Right hindlimb (tissue), 1 donor: ENCODE results near the gene ZCWPW1.
"Not testable (repeated sequence)": the region's sequence is repeated elsewhere in the genome, so short reads cannot be mapped to it uniquely, and the experiment has no call there.

Experiments
- DNase-seq: peaks from one replicate; pipeline ENCODE4 v3.0.0-alpha.2; 2018

Gene ZCWPW1

DNA sequence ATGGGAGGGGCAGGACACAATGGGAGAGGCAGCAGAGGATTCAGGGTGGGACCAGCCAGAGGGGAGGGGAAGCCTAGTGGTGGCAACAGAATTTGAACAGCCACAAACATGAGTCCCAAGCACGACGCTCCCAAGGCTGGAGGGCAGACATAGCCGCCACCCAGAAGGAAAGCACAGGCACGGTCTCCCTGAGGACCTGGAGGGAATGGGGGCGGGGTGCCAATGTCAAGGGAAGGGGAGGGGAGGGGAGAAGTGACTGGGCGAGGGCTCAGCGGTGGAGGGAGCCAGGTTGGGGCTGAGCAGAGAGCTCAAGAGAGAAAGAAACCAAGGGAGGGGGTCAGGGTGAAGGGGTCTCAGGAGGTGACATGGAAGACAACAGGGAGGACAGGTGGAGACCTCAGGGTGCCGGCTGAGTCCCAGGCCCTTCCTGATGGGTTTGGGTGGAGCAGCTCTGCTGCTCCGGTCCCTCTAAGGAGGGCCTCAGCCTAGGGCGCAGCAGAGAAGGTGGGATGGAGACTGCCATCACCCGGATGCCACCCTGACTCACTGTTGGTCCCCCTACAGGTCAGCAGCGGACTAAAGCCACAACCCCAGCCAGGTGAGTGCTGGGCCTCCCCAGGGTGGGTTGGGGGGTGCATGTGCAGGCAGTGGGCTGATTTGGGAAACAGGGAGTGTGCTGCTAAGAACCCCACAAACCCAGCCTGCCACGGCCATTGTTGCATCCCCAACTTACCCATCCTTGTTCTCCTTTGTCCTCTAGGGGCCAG lies 31.0 kb downstream of the ZCWPW1 start:
- DNase-seq = no peak

DNA sequence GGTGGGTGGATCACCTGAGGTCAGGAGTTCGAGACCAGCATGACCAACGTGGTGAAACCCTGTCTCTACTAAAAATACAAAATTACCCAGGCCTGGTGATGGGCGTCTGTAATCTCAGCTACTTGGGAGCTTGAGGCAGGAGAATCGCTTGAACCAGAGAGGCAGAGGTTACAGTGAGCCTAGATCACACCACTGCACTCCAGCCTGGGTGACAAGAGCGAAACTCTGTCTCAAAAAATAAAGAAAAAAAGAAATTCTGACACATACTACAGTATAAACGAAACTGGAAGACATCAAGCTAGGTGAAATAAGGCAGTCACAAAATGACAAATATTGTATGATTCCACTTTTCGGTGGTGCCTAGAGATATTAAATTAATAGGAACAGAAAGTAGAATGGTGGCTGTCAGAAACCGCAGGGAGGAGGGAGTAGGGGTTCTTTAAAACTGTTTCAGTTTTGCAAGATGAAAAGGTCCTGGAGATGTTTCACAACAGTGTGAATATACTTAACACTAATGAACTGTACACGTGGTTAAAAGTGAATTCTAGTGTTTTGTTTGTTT lies 32.0 kb downstream of the ZCWPW1 start:
- DNase-seq = no peak

DNA sequence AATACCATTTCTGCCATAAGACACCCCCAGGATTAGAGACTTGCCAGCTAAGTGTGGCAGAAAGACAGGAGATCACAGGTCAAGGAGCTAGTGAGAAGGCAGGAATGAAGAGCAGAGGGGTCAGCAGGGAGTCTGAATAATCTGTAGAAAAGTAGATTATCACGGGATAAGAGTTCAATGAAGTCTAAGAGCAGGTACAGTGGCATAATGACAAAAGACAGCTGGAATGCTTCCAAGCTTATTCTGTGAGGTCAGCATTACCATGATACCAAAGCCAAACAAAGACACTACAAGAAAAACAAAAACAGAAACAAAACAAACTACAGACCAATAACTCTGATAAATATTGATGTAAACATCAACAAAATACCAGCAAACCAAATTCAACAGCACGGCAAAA lies 34.4 kb downstream of the ZCWPW1 start:
- no peak for DNase-seq

DNA sequence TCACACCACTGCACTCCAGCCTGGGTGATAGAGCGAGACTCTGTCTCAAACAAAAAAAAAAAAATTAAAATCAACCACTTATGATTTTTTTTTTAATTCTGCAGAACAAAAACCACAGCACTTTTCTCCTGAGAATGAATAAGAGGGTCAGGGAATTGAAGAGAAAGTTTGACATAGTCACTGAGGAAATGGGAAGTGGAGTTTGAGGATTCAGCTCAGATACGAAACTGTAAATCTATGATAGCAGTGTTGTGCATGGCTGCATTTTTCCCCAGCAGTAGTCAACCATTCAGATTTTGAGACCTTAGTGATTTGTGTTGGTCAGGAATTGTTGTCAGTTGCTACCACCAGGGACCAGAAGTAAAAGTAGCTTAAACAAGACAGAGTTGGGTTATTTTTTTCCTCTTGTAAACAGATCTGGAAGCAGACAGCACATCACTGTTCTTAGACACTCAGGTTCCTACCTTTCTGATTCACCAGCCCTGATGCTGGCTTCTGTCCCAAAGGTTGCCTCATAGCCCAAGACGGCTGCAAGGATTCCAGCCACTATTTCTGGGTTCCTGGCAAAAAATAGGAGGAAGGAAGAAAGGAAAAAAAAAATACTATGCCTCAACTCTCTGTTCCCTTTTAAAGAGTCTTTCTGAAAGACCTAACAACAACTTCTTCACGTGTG lies 35.1 kb downstream of the ZCWPW1 start:
- no peak for DNase-seq

DNA sequence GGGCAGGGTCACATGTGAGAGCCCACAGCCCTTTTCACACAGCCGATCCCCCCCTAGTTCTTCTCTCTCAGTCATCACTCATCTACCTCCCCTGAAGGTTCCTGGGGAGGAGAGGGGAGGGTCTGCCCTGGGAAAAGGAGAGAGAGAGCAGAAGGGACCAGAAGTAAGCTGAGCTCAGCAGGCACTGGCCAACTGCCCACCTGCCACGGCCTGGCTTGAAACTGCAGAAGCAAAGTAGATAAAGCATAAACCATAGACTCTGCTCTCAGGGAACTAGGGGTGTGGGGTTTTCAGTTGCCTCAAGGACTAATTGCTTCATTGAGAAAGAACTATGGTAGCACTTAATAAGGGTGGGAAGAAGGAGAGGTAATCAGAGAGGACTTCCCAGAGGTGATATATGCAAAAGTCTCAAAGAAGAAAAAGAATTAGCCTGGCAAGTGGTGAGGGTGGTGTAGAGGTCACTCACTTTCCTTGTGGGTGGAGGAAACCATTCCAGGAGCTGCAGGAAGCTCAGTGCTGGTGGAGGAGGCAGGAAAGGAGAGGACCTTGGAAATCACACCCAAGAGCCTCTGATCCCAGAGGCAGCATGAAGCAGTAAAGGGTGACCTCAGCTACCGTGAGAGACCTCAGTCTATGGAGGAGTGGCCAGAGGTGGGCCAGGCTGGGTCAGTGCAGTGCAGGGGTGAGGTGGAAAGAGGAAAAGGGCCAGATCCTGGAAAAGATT lies 38.1 kb downstream of the ZCWPW1 start:
- no peak for DNase-seq

DNA sequence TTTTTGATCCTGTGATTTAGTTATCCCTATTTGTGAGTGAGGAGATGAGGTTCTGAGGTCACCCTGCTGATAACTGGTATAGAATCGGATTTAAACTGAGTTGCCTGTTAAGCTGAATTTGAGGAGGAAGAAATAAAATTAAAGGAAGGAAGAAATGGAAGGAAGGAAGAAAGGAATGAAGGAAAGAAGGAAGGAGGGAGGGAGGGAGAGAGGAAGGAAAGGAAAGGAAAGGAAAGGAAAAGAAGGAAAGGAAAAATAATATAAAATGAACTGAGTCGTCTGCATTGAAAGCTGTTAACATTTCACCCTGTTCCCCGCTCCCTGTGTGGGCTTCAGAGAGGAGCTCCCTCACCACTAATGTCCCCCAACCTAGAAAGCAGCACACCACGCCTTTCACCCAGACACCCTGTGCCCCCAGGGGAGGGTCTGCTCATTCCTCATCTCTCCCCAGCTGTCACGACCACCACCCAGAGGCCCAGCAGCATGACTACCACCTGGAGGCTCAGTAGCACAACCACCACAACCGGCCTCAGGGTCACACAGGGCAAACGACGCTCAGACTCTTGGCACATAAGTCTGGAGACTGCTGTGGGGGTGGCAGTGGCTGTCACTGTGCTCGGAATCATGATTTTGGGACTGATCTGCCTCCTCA lies 38.9 kb downstream of the ZCWPW1 start:
- DNase-seq = no peak

DNA sequence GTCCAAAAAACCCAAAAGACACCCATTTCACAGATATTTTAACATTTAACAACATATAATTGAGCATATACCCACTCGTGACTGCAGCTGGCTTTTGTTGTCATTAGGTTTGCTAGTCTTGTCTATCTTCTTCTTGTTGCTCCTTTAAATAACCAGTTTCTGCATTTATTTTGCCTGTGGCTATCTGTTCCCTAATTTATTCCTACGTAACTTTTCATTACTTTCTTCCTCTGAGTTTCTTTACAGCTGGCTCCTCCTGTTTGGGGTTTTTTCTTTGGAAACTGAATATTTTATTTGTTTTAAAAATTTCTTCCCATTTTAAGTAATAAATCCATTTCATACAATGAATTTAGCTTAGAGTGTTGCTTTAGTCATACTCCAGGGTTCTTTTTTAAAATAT lies 40.8 kb downstream of the ZCWPW1 start:
- DNase-seq = no peak

DNA sequence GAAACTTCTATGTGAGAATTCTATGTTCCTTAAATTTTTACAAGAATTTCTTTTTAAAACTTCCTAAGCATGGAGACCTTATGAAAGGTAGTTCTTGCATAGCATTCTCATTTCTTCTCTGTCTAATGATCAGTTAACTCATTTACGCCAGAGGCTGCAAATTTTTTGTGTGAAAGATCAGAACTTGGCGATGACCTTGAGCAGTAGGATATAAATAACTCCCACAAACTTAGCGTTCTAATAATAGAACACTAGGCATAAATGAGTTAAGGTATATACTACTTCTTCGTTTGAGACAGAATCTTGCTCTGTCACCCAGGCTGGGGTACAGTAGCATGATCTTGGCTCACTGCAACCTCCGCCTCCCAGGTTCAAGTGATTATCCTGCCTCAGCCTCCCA lies 41.6 kb downstream of the ZCWPW1 start:
- DNase-seq = no peak

DNA sequence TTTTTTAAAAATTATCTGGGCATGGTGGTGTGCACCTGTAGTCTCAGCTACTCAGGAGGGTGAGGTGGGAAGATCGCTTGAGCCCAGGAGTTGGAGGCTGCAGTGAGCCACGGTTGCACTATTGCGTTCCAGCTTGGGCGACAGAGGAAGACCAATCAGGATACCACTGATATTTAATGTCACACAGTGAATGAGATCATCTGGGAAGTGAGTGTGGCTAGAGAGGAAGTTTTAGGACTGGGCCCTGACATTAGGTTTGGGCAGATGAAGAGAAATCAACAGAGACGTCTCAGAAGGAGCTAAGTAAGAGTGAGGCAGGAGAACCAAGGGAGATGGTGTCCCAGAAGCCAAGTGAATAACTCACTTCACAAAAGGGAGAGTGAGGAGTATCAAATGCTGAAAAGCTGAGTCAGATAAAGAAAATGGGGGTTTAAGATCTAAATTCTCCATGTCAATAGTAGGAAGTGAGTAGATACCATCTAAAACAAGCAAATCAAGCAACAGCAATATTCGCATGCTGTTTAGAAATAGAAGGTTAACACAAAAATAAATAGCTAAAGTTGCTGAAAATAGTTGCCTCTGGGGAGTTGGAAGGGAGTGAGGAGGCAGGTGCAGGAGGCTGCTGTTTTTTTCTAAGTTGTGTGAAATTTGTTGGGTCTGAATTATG lies 43.7 kb downstream of the ZCWPW1 start:
- no peak for DNase-seq

DNA sequence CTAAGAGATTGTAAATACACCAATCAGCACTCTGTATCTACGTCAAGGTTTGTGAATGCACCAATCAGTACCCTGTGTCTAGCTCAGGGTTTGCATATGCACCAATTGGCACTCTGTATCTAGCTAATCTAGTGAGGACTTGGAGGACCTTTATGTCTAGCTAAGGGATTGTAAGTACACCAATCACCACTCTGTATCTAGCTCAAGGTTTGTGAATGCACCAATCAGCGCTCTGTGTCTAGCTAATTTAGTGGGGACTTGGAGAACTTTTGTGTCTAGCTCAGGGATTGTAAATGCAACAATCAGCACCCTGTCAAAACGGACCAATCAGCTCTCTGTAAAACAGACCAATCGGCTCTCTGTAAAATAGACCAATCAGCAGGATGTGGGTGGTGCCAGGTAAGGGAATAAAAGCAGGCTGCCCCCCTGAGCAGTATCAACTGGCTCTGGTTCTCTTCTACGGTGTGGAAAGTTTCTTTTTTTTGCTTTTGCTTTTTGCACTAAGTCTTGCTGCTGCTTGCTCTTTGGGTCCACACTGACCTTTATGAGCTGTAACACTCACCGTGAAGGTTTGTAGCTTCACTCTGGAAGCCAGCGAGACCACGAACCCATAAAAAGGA lies 46.2 kb downstream of the ZCWPW1 start:
- DNase-seq = not testable (repeated sequence)

DNA sequence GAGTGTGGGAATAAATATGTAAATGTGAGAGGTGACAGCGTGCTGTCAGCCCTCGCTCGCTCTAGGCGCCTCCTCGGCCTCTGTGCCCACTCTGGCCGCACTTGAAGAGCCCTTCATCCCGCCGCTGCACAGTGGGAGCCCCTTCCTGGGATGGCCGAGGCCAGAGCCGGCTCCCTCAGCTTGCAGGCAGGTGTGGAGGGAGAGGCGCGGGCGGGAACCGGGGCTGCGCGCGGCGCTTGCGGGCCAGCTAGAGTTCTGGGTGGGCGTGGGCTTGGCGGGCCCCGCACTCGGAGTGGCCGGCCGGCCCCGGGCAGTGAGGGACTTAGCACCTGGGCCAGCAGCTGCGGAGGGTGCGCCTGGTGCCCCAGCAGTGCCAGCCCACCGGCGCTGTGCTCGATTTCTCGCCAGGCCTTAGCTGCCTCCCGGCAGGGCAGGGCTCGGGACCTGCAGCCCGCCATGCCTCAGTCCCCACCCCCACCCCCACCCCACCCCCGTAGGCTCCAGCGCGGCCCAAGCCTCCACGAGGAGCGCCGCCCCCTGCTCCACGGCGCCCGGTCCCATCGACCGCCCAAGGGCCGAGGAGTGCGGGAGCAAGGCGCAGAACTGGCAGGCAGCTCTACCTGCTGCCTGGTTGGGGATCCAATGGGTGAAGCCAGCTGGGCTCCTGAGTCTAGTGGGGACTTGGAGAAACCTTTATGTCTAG lies 46.8 kb downstream of the ZCWPW1 start:
- not testable (repeated sequence) for DNase-seq

DNA sequence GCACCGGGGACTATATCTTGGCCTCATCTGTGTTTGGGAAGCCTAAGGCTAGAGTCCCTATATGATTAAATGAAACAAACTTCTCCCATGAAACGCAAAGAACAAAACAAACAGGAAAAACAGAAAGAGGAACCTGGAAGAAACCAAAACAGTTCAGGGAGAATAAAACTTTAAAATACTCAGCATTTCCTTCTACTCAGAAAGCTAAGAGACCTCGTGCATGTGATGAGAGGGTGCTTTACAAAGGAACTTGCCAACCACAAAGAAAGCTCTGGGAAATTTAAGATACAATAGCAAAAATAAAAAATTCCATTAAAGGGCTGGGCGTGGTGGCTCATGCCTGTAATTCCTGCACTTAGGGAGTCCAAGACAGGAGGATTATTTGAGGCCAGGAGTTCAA lies 48.3 kb downstream of the ZCWPW1 start:
- DNase-seq = no peak

DNA sequence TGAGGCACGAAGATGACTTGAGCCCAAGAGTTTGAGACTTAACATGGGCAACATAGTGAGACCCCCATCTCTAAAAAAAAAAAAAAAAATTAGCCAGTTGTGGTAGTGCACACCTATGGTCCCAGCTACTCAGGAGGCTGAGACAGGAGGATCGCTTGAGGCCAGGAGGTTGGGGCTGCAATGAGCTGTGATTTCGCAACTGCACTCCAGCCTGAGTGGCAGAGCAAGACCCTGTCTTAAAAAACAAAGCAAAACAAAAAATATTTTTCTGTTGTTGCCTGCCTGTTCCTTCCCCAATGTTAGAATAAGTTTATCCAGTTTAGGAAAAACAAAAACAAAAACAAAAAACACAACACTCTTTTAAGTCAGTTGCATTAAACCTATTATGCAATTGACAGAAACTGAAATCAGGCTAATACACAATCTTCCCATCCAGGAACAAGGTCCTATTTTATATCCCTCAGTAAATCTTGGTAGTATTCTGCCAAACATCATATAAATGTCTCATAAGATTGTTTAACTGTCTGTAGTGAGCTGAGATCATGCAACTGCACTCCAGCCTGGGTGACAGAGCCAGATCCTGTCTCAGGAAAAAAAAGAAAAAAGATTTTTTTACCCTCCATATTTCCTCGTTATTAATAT lies 50.3 kb downstream of the ZCWPW1 start:
- no peak for DNase-seq

DNA sequence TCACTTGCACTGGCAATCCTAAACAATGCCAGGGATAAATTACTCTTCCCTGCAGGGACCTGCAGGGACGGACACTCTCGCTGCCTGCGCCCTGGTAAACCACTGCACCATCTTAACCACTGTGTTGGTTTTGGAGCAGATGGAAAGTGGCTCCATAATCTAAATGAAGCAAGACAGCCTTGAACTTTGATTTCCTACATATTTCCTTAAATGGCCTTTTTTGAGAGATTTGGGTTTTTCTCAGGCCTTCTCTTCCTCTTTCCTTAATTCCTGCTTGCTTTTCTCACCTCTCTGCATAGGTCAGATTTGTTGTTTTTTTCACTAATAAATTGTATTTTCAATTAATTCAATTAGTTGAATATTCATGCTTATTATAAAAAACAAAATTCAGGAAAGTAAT lies 52.4 kb downstream of the ZCWPW1 start:
- no peak for DNase-seq

DNA sequence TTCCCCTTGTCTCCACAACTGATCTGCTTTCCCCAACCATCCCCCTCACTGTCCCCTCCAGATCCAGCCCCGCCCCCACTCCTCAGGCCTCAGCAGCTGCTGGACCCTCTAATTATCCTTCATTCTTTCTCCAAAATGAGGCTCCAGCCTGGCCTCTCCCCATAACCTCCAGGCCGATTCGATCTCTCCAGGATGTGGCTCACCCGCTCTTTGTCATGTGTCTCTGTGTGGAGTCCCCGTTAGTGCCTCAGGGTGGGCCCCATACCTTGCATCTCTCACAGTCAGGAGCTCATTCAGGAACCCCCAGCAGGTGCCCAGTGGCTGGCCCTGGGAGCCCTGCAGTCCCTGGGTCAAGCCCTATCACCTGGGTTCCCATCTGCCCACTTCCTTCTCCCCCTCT lies 53.9 kb downstream of the ZCWPW1 start:
- no peak for DNase-seq

DNA sequence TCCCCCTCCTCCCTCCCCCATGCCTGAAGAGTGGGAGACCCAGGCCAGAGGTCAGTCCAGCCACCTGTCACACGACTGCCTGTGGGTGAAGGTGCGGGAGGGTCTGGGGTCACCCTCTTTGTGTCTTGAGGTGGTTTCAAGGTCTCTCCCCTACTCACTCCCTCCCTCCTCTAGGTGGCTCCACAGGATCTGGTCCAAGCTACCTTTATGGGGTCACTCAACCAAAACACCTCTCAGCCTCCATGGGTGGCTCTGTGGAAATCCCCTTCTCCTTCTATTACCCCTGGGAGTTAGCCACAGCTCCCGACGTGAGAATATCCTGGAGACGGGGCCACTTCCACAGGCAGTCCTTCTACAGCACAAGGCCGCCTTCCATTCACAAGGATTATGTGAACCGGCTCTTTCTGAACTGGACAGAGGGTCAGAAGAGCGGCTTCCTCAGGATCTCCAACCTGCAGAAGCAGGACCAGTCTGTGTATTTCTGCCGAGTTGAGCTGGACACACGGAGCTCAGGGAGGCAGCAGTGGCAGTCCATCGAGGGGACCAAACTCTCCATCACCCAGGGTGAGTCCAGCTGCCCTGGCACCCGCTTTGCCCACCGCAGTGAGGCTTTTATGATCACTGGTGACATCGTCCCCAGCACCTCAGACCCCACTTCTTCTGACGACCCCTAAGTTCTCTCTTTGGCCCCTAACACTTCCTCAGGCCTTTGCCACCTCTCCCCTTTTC lies 54.5 kb downstream of the ZCWPW1 start:
- not testable (repeated sequence) for DNase-seq

DNA sequence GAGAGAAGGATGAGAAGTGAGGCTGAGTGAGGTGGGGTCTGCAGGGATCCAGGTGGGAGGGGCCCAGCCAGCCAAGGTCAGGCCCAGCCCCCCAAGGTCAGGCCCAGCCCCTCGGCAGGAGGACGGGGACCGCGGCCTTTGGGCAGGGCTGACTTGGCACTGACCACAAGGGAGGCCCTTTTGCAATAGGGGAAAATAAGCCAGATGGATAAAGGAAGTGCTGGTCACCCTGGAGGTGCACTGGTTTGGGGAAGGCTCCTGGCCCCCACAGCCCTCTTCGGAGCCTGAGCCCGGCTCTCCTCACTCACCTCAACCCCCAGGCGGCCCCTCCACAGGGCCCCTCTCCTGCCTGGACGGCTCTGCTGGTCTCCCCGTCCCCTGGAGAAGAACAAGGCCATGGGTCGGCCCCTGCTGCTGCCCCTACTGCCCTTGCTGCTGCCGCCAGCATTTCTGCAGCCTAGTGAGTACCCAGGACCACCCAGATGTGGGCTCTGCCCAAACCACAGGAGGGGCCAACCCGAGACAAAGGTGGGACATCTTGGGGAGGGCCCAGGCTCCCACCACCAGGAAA lies 55.2 kb downstream of the ZCWPW1 start, which contains the start of gene PILRA:
Gene PILRA, plus strand, starts transcription at position 227 of the 571 bp plus-strand sequence. Its CDS starts 170 bp downstream, at position 397.
- DNase-seq = no peak

DNA sequence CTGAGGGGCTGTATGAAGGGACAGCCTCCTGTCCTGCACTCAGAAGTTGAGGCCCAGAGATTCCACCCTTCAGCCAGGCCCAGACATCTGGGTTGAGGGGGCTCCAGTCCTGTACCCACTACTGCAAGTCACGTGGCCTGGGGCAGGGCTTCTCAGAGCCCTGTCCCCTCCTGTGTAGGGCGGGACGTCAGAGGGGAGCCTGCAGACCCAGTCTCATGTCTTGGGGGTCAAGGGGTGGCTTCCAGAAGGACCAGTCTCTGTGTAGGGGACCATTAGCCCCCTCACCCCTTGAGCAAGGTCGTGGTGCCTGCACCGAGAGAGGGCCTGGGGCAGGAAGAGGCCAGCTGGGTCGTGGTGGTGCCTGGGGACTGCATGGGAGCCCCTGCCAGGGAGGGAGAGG lies 55.8 kb downstream of the ZCWPW1 start:
- no peak for DNase-seq

DNA sequence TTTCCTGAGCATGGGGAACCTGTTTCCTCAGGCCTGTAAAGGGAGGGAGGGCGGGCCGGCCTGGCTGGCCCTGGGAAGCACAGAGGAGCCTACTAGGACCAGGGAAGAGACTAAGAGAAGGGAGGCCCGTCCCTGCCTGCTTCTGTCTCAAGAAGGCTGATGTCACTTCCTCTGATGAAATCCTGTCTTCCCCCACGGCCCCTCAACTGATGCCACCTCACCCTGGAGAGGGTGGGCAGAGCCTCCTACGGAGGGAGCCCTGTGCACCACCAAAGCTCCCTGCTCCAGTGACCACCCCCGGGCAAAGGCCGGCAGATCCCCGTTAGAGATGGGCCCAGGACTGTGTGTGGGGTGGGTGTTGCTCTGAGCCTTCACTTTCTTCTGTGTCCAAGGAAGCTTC lies 56.2 kb downstream of the ZCWPW1 start:
- no peak for DNase-seq
